GM19372 (cell line): ENCODE measurements around the gene FOXF2.

Source experiments
- ATAC-seq: cut with Tn5 transposase; IDR thresholded peaks from one replicate; pipeline ENCODE4 v1.9.1; 2021; ENCODE audit warnings: mild to moderate bottlenecking, low read depth, moderate library complexity; ENCODE audit not compliant: unreplicated experiment

Gene FOXF2

DNA sequence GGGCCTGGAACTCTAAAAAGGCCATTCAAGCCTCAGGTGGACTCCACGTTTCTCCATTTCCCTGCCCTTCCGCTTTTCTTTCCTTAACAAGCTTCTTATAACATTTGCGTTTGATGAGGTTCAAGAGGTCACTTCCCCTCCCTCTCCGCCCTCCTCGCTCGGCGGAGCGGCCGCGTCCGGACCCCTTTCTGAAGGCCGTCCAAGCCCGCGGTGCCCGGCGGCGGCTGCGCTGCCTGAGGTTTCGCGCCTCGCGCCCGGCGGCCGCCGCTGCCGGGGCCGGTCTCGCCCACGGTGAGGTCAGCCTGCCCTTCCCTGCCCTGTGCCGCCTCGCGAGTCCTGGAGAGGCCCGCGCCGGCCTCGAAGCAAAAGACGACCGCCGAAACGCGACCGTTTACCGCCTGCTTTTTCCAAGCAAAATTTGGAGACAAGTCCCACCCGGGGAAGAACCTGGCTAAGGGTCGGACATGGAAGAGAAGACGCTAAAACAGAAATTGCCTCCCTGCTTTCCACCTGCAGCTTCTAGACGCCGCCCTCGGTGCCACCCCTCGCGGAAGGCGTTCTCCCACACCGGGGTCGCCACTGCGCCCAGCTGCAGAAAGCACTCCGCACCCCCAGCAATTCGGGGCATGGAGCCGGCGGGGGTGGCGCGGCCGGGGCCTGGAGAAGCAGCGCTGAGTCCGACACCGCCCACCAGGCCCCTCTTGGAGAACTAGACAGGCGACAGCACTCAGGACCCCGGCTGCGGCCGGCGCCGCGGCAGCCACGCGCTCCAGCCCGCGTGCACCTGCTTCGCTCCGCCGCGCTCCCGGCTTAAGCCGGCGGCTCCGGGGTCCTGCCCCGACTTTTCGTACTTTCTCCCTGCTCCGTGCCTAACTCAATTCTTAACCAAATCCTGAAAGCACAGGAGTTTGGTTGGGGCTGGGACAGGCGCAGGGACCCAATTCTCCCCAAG is 11.0 kb upstream of the FOXF2 start:
- no peak for ATAC-seq

DNA sequence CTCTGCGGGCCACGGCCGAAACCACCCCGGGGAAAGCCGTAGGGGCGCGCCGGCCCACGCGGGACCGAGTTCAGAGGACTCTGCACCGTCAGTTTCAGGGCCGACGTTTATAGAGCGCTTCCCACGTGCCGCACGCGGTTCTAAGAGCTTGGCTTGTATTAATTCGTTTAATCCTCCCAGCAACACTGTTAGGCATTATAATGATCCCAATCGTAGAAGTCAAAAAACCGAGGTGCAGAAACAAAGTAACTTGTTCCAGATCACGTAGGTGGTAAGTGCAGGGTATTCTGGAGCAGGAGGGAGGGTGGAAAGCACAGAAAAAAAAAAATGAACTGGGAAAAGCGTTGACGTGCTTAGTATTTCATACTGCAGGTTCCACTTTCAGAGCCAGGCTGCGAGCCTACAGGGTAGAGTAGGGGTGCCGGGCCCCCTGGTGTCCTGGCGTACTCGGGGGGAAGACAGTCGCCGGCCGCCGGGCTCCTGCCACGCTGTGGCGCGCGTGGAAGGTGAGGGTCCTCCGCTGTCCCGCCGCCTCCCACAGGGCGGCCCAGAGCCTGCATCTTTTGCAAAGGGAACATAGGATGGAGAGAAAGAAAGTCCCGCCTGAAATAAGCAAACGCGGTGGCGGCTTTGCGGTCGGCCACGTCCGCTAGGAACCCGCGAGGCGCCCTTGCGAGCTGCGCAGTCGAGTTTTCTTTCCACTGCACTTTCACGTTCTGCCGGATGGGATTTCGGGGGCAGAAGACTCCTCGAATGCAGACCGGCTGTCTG is 10.2 kb upstream of the FOXF2 start:
- ATAC-seq, result no peak

DNA sequence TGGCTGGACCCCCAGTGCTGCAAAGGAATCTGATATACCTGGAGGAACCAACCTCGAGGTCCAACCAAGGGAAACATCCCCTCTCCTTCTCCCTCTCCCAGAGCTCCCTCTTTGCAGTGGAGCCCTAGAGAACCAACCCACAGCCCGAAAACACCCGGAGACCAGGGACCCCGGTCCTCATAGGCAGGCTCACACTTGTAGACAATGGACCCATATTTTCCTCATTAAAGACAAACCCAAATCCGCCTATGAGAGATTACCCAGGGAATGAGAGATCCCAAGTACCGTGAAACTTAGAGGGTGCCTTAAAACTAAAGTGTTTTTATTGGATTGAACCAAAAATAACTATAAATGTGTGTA is 9.6 kb upstream of the FOXF2 start:
- no peak for ATAC-seq

DNA sequence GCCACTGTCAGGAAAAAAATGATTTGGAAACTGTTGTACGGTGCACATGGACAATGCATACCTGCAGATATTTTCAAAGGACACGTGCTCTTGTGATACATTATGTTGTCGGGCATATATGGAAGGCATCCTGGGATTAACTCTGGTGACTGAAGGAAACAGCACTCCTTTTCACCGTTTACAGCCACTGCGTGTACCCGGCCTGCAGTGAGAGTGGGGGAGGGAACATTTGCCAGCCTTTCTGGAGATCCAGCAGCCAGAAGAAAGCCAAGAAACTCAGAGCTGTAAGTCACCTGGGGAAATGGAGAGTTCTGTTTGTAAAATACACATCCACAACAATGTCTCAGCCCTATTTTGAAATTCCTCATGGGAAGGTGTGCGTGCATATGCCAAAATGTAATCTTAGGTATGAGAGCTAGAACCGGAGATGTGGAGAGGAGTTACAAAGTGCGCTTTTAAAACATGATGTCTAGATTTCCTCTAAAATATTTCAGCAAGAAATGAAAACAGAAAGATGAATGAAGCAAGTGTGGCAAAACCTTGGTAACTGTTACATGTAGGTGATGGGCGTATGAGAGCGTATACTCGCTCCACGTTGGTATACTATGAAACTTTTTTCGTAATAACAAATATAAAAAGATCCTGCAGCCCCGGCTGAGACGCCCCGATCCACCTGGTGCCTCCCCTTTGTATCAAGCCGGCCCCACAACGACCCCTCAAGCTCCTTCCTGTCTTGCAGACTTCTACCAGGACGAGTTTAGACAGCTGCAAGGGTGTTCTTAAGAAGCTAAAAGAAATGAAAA is 8.6 kb upstream of the FOXF2 start:
- ATAC-seq, result no peak

DNA sequence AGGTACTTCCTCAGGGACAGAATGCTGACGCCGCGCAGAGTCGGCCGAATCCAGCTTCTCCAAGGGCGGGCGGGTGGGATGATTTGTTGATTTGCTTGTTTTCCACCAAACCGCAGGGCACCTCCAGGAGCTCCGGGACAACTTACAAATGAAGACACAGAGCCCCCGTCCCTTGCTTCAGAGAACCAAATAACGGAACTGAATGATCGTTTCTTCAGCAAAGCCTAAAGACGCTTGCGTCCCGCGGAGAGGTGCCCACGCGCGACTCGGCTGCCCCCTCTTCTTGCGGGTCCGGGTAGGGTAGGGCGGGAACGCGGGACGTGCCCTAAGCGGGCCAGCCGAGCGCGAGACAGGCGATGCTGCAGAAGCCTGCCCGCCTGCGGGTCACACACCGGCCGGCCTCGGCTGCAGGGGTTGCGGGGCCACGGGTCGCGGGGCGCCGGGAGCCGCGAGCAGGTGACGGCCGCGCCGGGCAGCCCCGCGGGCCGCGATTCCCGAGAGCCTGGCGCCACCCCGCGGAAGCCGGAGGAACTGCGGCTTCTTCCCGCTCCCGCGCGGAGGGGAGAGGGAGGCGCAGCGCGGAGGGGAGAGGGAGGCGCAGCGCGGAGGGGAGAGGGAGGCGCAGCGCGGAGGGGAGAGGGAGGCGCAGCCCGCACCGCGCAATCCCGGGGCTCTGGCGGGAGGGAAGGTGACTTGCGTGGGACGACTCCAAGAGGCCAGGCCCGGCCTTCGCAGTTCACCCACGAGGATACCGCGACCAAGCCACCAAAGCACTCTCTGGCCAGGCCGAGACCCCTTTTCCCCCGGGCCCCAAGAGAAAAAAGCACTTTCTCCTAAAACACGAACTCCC is 7.7 kb upstream of the FOXF2 start:
- no peak for ATAC-seq

DNA sequence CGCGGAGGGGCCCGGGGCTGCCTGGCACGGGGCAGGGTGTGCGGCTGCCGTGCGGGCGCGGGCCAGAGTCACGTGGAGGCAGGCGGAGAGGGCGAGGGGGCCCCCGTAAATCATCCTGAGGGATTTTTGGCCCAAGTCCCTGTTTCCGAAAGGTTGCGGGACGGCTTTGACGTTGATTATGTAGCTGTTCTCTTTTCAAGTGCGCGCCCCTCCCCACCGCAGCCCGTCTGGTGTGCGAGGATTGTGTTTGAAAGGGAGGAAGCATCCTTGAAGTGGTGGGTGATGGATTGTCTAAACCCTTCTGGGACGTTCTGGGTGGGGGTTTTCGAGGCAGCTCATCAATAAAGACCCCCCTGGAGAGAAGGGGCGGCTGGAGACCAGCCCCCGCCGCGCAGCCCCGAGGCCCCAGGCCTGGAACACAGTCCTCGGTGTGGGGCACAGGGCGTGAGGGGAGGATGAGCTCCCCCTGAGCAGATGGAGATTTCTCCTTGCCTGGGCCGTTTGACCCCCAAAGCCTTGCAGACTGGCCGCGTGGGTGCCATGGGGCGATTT is 7.0 kb upstream of the FOXF2 start:
- no peak for ATAC-seq

DNA sequence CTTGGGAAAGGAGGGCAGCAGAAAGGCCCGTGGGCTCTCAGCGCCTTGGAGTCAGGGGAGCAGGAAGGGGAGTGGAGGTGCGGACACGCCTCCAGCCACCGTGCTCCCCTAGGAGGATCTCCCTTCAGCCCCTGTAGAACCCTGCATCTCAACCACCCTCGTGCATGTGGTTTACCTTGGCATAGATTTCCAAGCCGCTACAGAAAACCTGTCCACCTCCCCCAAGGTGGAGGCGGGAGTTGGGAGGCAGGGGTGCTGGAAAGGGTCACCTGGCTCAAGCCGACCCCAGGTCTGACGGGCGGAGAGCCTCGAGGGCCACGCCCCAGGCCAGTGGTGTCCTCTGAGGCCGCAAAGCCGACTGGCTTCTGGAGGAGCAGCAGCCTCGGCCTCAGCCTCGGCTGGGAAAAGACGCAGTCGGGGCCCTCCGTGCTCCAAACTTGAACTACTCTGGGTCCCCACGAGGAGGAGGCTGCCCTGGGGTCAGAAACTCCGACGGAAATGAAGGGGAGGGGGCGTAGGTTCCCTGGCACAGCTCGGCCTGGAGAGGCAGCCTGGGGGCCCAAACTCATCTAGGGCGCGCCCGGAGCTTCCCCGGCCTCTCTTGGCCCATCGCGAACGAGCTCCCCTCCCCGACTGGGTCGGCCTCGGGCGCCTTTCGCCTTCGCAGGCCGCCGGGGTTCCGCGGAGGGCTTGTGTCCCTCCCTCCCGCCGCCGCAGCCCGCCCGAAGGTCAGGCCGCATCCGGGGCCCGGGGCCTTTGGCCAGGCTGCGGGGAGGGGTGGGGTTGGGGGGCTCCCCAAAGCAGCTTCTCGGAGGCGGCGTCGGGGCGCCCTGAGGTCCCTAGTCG is 6.3 kb upstream of the FOXF2 start:
- no peak for ATAC-seq

DNA sequence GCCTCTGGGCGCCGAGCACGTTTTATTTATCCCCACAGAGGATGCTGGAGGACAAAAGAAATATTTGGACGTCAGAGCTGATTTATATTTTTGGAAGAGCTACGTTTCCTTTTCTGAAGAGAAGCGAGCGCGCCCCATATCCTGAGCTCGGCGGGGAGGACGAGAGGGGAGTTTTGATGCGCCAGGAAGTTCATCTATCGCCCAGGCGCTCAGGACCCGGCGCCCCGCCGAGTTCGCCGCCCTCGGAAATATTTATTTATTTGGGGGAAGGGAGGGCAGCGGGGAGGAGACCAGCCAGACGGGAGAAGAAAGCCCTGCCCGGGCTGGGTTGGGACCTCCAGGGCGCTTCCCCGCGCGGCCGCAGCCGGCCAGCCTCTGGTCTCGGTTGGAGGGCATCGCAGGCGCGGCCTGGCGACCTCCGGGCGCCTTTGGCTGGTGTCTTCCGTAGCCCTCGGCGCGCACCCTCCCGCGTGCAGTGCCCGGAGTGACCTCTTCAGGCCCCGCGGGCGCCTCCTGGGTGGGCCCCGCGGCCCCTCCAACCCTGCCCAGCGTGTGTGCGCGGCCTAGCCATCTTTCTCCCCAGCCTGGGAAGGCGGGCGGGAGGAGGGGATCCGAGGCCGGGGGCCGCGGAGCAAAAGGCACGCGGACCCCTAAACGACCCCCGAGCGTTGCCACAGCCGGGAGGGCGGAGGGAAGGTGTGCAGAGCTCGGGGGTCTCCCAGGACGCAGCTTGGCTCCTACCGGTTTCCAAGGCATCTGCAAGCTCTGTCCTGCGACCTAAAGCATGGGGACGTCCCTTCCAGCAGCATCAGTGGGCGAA is 5.4 kb upstream of the FOXF2 start:
- no peak for ATAC-seq

DNA sequence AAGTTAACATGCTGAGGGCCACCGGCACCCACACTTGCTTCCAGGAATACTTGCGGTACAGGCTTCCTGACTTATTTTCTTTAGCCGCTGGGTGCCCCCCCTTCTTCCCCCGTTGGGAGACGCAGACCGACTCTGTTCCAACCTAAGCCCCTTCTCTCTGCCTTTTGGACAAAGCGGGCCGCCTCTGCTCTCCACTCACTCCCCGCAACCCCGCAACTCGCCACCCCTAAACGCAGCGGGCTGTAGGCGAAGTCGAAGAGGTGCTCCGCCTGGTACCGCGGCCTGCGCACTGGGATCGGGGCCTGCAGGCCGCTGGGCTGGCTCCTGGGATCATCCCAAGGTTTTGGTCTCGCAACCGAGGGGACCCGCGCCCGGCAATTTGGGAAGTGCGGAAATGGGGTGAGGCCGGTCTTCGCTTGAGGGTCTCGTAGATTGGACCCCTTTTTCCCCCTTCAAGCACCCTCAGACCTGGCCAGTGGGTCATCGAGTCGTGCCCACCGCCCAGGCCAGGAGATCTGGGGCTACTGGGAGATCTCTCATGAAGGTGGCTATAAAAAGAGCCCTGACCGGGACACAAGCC is 4.7 kb upstream of the FOXF2 start:
- ATAC-seq, result no peak

DNA sequence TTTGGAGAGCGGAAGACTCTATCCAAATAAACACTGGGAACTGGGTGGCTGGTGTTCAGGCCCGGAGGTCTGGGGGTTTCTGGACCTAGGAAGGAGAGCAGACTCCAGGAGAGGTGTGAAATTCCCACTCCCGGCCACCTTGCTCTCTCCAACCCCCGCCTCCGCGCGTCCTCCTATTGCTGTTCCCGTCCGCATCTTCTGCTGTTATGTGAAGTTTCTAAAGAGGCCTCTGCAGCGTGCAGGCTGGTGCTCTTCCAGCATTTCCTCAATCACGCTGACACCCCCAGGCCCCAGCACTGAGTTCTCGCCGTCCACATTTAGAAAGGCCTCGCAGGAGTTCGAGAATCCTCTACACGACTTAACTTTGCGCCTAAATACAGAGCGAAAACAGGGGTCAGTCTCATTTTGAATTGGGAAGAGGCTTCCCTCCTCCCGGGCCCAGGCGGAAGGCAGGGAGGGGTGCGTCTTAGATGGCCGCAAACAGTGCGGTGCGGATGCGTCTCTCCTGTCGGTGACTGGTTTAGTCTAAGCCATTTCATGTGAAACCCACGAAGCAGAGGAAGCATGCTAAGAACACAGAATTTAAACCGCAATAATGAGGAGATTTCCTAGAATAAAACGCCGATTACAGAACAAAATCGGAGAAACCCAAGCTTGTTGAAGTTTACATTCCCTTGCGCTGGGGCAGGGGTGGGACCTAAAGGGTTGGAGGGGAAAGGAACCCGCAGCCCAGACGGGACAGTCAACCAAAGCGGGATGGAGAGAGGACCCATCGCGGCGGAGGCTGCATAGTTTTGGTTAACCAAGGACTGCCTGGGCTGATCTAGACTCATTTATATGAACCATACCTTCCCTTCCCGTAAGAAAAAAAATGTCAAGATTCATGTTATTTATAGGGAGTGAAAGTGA is 4.0 kb upstream of the FOXF2 start:
- no peak for ATAC-seq

DNA sequence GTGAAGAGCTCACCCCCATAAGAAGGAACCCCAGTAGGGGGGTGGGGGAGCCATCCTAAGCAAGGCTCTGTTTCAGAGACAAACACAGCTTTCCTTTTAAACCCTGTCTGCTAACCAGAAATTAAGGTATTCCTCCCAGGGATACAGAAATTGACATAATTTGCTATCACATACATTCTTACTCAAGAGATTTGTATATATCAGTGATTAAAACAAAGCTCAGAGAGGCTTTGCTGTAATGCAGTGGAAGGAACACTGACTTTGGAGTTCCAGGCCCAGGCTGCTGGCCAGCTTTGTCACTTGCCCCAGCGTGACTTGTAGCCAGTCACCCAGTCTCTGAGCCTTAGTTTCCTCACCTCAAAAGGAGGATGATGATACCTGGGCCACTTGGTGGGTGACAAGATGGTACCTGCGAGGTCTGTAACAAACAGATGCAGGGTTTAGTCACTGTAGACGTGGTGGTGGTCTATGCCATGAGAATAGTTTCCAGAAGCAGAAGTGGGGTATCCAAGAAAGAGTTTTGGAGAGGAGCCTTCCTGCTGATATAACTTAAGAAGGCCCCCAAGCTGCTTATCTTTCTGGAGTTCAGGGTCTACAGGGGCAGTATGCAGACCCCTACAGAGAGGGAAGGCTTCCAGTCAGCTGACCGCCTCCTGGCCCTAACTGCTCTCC is 3.2 kb upstream of the FOXF2 start:
- no peak for ATAC-seq

DNA sequence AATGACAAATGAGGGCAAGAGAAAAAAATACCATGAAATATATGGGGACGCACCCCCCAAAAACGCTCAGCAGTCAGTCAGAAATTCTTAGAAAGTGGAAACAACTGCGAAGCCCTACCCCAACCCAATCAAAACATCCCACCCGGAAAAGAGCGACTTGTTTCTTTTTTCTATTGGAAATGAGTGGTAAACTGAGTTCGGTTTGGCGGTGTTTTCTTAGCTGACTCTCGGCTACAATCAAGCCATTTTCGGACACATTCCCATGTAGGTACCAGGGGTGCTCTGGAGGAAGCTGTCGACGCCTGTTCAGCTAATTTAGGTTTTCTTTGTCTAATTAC is 1.9 kb upstream of the FOXF2 start:
- no peak for ATAC-seq

DNA sequence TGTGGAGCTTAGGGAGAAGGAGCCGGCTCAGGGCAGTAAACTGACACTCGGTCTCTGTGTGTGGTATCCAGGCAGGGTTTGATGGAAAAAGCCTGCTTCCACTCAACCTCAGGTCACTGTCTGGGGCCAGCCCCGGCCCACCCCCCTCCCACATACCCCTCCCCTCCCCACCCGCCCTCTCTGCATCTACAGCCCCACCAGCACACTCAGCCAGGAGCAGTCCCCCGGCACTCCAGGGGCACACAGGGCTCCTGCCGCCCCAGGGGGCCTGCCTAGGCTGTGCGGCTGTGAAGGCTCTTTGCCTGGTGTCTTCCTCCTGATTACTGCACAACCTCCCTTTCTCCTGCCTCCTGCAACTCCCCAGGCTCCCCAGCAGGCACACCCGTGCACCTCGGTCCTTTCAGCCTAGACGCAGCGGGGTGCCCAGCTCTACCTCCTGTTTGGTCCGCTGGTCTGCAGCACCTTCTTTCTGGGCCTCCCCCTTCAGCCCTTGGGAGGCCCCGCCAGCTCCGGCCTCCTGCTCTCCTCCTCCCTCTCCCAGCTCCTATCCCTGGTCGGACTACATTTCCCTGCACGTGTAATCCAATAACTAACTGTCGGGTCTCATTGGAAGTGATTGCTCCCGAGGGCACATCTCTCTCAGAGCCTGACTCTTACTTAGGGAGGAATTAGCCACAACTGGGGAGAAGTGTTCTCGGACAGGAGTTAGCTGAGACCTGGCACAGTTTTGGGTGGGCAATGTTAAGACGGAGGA is 1.3 kb upstream of the FOXF2 start:
- no peak for ATAC-seq

DNA sequence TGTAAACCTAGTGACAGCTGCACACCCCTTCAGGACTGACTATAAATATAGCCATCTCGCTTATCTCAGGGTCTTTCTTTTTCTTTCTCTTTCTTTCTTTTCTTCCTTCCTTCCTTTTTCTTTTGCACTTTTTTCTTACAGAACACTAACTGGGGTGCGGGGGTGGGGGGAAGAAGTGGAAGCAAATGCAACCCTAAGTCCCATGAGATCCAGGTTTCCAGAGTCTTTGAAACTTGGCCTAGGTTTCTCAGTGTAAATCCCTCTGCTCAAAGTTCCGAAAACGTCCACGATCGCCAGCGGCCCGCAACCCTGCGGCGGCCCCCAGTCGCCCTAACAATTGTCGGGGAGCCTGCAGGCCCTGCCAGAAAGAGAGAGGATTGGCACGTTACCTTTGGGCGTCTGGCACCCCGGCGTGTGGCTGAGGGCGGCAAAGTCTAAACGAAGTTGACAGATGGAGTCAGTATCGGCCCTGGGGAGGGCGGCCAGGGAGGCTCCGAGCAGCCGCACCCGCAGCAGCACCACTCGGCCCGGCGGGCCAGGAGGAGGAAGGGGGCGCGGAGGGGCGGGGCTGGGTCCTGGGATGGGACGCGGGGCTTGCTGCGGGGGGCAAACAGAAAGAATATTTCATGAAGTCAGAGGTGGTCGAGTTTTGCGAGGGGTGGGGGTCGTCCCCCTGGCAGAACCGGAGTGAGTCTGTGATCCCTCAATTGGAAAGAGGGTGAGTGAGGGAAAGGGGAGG is 577 bp upstream of the FOXF2 start:
- no peak for ATAC-seq
